GM18526 (cell line): Measurements from ENCODE around the gene YBEY.

ENCODE experiments used
- POLR2A ChIP-seq: IDR thresholded peaks from 3 replicates; pipeline ENCODE4 v1.6.1; 2011; ENCODE audit not compliant: insufficient read length; ENCODE audit errors: extremely low read depth

Gene YBEY

DNA sequence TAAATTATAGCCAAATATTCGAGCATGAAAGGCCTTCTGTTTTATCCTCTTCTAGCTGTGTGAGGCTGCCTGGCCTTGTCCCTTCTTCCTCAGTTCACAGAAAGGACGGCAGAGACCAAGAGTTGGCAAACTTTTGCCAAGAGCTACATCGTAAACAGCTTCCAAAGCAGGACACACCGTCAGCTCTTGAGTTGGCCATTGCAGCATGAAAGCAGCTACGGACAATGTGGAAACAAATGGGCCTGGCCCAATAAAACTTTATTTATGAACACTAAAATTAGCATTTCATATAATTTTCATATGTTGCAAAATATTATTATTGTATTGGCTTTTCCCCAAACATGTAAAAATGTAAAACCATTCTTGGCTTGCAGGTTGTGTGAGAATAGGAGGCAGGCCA, 26.8 kb downstream of the YBEY start:
- no peak for TF ChIP-seq POLR2A

DNA sequence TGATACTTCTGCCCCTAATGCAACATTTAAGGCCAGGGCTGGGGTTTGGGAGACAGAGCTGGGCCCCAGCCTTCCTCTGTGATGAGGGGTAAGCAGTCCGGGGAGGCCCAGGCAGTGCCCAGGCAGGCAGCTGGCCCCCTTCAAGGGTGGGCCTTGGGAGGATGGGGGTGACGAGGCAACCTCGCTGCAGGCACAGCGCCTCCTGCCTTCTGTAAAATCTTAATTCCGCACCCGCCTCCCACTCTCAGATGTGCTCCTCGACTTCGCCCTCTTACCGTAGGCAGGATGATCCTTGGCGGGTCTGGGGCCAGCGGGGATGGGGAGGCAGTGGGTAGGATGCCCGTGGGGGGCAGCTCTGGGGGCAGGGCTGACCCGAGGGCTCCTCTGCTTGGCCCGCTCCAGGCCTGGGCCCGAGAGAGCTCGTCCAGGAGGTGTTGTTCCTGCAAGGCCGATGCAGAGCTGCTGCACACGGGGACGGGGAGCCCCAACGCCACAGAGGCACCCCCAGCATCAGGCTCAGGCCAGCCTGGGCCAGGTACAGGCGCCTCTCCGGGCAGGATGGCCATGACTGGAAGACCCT, 28.4 kb downstream of the YBEY start:
- no peak for TF ChIP-seq POLR2A

DNA sequence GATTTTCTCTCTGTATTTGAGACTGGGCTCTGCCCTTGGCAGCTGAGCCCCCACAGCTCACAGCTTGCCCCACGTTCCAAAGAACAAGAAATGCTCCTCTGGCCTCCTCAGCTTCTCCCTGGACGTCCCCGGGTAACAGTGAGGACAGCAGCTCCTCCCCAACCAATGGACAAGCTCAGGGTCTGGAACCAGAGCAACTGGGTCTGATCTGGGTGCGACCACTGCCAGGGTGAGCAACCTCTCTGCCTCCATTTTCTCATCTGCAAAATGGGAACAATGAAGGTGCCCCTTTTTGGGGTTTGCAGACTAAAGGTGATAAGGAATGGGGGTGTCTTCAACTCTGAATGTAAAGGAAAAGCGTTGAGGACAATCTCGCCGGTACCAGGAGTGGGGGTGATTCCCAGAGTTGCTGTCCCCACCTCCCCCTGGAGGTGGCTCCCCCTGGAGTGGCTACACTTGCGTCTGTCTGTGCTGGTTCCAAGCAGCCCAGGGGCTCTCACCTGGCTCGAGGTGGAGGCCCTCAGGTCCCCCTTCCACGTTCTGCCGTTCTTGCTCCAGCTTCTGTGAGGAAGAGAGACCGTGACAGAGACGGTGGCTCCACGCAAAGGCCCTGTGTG, 30.7 kb downstream of the YBEY start:
- TF ChIP-seq POLR2A, result no peak

DNA sequence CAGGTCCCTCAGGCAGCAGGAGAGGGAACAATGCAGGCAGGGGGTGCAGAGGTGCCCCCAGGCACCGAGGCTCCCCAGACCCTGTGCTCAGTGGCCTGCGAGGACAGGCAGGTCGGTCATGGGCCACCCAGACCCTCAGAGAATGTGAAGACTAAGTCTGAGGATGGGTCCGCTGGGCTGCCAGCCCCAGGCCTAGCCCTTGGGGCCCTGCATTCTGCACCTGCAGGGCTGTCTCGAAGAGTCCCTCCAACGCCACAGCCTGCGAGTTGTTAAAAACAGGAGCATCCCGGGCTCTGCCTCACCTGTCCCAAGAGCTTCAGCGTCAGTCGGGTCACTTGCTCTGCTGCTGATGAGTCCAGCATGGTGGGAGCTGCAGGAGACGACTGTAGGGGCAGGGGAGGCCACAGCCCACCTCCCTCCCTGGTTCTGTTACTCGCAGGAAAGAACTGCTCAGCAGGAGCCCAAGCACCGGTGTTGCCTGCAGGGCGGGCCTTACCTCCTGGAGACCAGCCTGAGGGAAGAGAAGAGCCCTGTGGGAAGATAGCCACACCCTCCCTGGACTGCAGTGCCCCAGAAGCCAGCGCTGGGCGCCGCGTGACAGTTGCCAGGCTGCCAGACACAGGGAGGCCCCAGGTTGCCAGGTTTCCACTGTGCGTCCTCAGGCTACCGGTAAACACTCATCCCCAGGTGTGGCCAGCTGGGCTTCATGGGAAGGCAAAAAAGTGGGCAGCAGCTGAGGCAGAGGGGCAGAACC, 31.7 kb downstream of the YBEY start:
- TF ChIP-seq POLR2A, result no peak

DNA sequence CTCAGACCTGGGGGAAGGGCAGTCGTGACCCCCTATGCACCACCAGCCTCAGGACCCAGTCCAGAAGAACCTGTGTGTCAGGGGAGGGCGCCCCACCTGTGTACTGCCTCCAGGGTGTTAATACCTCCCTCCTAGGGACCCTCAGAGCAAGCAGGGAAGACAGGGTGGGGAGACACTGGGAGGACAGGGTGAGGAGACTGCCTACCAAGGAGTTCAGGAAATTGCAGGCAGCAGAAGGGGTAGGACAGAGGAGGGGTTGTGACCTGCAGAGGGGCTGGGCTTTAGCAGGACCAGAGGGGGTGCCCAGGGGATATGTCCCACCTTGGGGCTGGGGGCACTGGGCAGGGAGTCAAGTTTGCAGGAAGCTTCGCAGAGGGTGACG, 32.3 kb downstream of the YBEY start:
- peak; percentile 14 for TF ChIP-seq POLR2A

DNA sequence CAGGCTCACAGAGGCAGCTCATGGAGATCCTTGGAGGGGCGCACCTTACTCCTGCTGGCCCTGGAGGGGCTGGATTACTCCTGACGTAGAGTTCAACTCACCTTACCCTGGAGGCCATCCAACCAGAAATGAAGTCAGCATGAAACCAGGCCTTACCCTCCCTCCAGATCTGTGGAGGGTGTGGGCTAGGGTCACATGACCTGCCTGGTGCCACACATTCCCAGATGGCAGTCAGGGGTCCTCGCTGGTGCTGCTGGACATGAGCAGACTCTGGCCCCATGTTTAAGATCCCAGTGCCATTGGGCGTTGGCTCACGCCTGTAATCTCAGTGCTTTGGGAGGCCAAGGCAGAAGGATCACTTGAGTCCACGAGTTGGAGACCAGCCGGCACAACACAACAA, 33.0 kb downstream of the YBEY start:
- TF ChIP-seq POLR2A, result no peak

DNA sequence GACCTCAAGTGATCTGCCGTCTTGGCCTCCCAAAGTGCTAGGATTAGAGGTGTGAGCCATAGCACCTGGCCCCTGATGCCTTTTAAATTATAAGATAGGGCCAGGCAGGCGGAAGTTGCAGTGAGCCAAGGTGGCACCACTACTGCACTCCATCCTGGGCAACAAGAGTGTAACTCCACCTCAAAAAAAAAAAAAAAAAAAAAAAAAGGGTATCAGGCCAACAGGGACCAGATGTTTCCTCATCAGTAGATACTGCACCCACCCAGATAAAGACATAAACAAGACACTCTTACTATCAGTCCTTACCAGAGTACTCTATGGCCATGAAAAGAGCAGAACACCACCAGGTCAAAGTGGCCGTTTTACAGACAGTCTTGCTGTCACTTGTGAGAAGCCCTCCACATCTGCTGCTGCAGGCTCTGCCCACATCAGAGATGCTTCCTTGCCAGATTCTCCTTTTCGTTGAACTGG, 34.2 kb downstream of the YBEY start:
- TF ChIP-seq POLR2A, result no peak

DNA sequence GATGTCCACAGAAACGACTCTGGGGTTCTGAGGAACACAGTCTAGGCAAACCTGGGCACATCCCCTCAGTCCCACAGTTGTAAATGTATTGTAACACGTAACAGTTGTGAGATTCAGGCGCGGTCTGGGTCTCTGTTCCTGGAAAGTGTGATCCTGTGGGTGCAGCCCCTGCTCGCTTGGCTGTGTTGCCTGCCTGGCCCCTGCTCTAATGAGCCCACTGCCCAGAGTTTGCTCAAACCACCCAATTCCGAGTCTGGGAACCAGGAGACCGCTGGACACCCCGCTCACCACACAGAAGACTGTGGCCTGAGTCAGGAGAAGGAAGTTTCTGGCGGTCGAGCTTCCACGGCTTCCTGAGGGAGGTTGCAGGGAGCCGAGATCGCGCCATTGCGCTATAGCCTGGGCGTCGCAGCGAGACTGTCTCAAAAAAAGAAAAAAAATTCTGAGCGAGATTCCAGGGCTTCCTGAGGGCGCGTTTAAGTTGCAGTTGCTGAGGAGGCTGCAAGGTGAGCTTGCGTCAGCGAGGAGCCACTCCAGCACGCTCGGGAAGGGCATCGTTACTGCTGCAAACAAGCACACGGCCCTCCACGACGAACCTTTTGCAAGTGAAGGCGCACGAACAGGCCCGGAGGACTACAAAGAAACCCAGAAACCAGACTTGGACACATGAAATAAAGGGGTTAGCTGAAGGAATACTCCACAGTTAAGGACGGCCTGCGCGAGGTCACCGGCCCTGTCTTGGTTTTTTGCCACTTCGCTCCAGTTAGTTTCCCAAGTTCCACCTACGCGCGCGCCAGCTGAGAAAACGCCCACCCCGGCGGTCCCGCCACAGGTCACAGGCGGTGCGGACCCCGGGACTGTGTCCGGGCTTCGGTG, 36.4 kb downstream of the YBEY start:
- peak; percentile 22 for TF ChIP-seq POLR2A

DNA sequence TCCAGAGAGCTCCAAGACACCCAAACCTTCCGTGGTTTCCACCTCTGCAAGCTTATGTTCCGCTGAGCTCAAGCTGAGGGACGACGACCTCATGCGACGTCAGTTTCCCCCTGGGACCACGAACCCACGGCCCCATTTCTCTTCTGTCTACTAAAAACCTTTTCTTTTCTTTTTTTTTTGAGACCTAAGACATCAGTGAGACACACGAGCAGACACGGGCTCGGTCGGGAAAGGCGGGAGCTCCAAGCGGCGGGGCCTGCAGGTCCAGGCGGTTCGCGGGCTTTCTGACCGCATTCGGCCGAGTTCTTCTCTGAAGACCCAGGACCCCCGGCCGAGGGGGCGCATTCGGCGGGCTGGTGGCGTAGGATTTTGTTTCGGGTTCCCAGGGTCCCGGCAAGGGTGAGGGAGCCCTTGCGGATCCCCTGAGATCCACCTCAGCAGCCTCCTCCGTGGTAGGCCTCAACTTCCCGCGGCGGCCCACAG, 37.1 kb downstream of the YBEY start:
- no peak for TF ChIP-seq POLR2A

DNA sequence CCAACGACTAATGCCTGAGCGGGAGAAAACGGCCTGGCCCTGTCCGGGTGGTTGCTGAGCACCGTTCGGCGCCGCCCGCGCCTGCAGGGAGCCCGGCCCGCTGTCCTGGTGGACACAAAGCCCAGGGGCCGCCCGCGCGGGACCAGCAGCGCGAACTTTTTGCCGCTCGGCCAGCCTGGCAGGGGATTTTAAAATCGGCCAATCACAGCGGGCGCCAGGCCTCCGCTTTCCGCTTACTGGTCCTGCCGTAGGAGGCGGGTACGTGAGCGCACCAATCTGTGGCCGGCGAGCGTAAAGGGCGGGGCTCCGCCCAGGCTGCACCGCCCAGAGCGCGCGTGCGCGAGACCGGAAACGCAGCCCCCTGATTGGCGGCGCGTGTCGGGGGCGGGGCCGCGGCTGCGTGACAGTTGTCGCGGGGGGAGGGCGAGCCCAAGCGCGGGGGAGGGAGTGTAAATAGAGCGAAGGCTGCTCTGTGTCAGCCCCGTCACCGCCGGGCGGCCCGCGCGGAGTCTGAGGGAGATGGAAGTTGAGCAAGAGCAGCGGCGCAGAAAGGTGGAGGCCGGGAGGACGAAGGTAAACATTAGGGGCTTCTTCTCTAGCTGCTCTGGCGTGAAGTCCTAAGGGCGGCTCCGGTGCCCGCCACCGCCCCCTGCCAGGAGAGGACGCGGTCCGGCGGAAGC, 37.7 kb downstream of the YBEY start, which contains the start of the genes C21orf58 and PCNT:
C21orf58 (minus strand) TSS at position 161 of the 680 bp plus-strand sequence. CDS start 1,132 bp downstream, outside the sequence.
PCNT (plus strand) TSS at position 447 of the 680 bp plus-strand sequence; CDS start at position 520, 73 bp downstream.
- TF ChIP-seq POLR2A, result peak; percentile 78

DNA sequence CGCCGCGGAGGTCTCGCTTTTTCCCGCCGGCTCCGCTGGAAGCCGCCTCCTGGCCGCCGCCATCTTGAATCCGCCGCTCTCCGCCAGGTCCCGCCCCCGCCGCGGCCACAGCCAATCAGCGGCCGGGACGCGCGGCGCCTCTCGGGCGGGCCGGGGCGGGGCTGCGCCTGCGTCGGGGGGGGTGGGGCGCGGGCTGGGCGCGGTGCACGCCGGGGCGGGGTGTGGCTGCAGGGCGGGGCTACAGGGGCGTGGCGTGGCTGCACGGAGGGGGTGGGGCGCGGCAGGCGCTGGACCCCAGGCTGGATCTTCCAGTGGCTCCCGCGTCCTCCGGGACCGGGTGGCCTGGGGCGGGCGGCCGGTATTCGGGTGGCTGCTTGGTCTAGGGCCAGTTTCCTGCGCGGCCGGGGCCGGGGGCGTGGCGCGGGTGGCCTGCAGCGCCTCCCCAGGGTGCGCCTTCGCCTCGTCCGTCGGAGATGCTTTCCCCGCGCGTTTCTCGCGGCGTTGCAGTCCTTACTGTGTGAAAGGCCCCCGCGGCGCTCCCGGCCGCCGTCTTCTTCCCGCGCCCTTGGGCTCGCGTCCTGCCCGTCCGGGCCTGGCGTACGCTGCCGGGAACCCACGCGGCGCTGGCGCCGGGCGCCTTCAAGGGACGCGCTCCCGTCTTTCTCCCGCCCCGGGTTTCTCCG, 38.4 kb downstream of the YBEY start:
- peak; percentile 58 for TF ChIP-seq POLR2A

DNA sequence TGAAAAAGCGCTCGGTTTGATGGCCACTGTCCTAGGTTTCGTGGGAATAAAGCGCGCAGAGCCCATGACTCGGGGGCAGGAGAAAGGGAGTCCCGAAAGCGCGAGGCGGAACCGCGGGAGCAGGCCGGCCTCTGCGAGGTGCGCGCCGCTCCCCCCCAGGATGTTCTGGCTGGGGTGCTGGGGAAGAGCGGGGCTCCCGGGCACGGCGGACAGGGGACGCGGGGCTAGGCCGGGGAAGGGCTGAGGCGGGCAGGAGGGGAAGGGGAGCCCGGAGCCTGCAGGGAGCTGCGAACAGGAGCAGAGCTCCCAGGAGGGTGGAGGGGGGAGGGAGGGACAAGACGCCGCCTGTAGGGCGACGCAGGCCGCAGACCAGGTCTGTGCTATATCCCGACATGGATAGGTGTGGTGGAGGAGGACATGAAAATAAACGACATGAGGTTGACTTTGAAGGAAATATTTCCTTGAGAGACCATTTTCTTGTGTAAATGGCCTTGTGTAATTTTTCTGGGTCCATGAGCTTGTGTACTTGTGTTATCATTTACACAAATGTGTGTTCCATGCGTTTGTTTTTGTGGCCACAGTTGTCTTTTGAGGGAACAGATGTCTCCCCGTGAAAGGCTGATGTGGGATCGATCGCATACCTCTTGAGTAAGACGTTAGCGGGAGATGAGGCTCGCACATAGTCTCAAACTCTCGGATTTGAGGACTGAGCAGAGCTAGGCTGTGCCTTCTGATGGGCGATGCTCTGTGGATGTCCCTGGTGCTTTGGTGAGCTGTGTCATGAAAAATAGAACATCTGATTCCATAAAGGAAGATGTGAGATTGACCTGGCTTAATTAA, 39.2 kb downstream of the YBEY start:
- TF ChIP-seq POLR2A, result no peak

DNA sequence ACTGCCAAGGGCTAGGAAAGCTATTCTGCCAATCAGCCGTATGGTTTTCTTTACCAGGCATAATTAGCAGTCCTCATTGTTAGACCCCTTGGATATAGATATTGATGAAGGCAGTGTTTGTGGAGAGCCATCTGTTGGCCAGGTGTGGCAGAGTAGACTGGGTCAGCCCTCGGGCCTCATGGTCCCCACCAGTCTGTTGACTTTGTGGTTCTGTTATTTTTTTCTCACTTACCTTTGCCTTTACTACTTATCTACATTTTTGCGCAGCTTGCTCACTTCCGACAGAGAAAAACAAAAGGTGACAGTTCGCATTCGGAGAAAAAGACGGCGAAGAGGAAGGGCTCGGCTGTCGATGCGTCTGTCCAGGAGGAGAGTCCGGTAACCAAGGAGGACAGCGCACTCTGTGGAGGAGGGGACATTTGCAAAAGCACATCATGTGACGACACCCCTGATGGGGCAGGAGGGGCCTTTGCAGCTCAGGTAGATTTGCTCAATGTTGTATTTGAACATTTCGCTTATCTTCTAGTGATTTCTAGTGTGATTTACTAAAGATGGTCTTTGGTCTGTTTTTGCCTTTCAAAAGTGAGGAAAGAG, 40.1 kb downstream of the YBEY start:
- TF ChIP-seq POLR2A, result no peak
